NB4 (cell line): ENCODE measurements around the gene KDSR.

Source experiments
- CTCF ChIP-seq: IDR thresholded peaks from one replicate; pipeline ENCODE4 v1.5.1; 2012; ENCODE audit warnings: low read depth, low read length
- MAX ChIP-seq: IDR thresholded peaks from 2 replicates; pipeline ENCODE4 v1.6.1; 2011; ENCODE audit warnings: low read depth, low read length
- POLR2A ChIP-seq: IDR thresholded peaks from 2 replicates; pipeline ENCODE4 v1.6.1; 2011; ENCODE audit warnings: mild to moderate bottlenecking; ENCODE audit not compliant: insufficient read length; ENCODE audit errors: extremely low read depth

GRCh38 chr18:63409301-63409700 is 42.3 kb upstream of the KDSR start:
- TF ChIP-seq MAX (no peak), CTCF (no peak), POLR2A (no peak)
